Epithelial cell of prostate (primary cell): ENCODE data around the gene MAP4K1.
"Not testable (repeated sequence)": the region's sequence is repeated elsewhere in the genome, so short reads cannot be mapped to it uniquely, and the experiment has no call there.

ENCODE experiments used
- DNase-seq: peaks from one replicate; pipeline ENCODE4 v3.0.0-alpha.2; 2011; ENCODE audit warnings: low read depth, low spot score
- H3K27ac ChIP-seq: fragments of 450-650 bp; 2 replicates; pipeline ENCODE4 v1.5.1; 2017; ENCODE audit warnings: mild to moderate bottlenecking

Gene MAP4K1

GRCh38 chr19:38631301-38631700 lies 13.5 kb upstream of the MAP4K1 start:
- peak overlapping the region; percentile 70 for H3K27ac ChIP-seq
- DNase-seq, result not testable (repeated sequence)

- no peak for DNase-seq
- no peak overlapping the region for H3K27ac ChIP-seq
These were observed 11.8 kb upstream of the MAP4K1 start for GRCh38 chr19:38629568-38629967.

- no peak overlapping the region for H3K27ac ChIP-seq
These were observed 8.6 kb upstream of the MAP4K1 start for GRCh38 chr19:38626401-38626800.

GRCh38 chr19:38624822-38625221 lies 7.1 kb upstream of the MAP4K1 start:
- DNase-seq, result no peak
- no peak overlapping the region for H3K27ac ChIP-seq

More at GRCh38 chr19:38626401-38626800, 8.6 kb upstream of the MAP4K1 start:
- no peak for DNase-seq

- DNase-seq, result no peak
- peak overlapping the region; percentile 65 for H3K27ac ChIP-seq
These were observed 1.8 kb upstream of the MAP4K1 start for GRCh38 chr19:38619361-38620174.

- H3K27ac ChIP-seq, result peak within 1 kb of the TSS; percentile 65
- peak; percentile 88 for DNase-seq
These were observed 1.0 kb upstream of the MAP4K1 start, which contains the start of gene EIF3K for GRCh38 chr19:38618590-38619360. TSS of gene EIF3K (plus strand) at chr19:38619188. CDS start at chr19:38619269, 81 bp downstream.

GRCh38 chr19:38617283-38617763 lies 430 bp downstream of the MAP4K1 start:
- no peak overlapping the region for H3K27ac ChIP-seq
- no peak for DNase-seq

GRCh38 chr19:38616265-38616664 lies 1.5 kb downstream of the MAP4K1 start:
- no peak for DNase-seq
- no peak overlapping the region for H3K27ac ChIP-seq

- DNase-seq, result no peak
- H3K27ac ChIP-seq, result no peak overlapping the region
These were observed 2.7 kb downstream of the MAP4K1 start for GRCh38 chr19:38615007-38615581.

GRCh38 chr19:38614289-38614688 lies 3.5 kb downstream of the MAP4K1 start:
- no peak overlapping the region for H3K27ac ChIP-seq
- no peak for DNase-seq

GRCh38 chr19:38606131-38606530 lies 11.6 kb downstream of the MAP4K1 start:
- H3K27ac ChIP-seq, result no peak overlapping the region
- no peak for DNase-seq

- not testable (repeated sequence) for H3K27ac ChIP-seq
These were observed 14.9 kb downstream of the MAP4K1 start for GRCh38 chr19:38602856-38603255.

GRCh38 chr19:38599722-38600121 lies 18.0 kb downstream of the MAP4K1 start:
- DNase-seq, result no peak
- no peak overlapping the region for H3K27ac ChIP-seq

More at GRCh38 chr19:38602856-38603255, 14.9 kb downstream of the MAP4K1 start:
- not testable (repeated sequence) for DNase-seq

- DNase-seq, result no peak
These were observed 20.7 kb downstream of the MAP4K1 start for GRCh38 chr19:38597075-38597474.

GRCh38 chr19:38596057-38596981 lies 21.4 kb downstream of the MAP4K1 start:
- DNase-seq, result no peak
- no peak overlapping the region for H3K27ac ChIP-seq

More at GRCh38 chr19:38597075-38597474, 20.7 kb downstream of the MAP4K1 start:
- no peak overlapping the region for H3K27ac ChIP-seq

- DNase-seq, result no peak
- H3K27ac ChIP-seq, result no peak overlapping the region
These were observed 24.8 kb downstream of the MAP4K1 start for GRCh38 chr19:38592940-38593339.

- DNase-seq, result no peak
- no peak overlapping the region for H3K27ac ChIP-seq
These were observed 29.7 kb downstream of the MAP4K1 start for GRCh38 chr19:38588041-38588440.

- no peak overlapping the region for H3K27ac ChIP-seq
- DNase-seq, result no peak
These were observed 30.2 kb downstream of the MAP4K1 start for GRCh38 chr19:38587562-38587961.

- DNase-seq, result no peak
These were observed 33.8 kb downstream of the MAP4K1 start for GRCh38 chr19:38583985-38584305.

More at GRCh38 chr19:38583985-38584305, 33.8 kb downstream of the MAP4K1 start:
- no peak overlapping the region for H3K27ac ChIP-seq
